Psoas muscle (tissue), 8 donors: ENCODE measurements around the gene CNTNAP2. TPM values are rescaled to one million over a fixed set of nuclear protein-coding genes. Genes with fewer than 3 reads are reported as not detected.

ENCODE experiments used
- ATAC-seq, 4 donors: fragments of 200-7000 bp; cut with Tn5 transposase; one replicate each; pipeline ENCODE4 v1.9.1; 2020; ENCODE audit warnings: moderate library complexity in 3 of 4, mild to moderate bottlenecking in 2 of 4
- DNase-seq, 2 donors: peaks; one replicate each; pipeline ENCODE4 v3.0.0-alpha.2; 2020
- H3K27ac ChIP-seq: fragments of 200-600 bp; one replicate; pipeline ENCODE4 v1.8.0; 2022
- H3K27me3 ChIP-seq, 3 donors: fragments of 200-600 bp in 1 of 3; one replicate each; pipeline versions ENCODE4 v1.6.1 to v1.8.0; 2013 to 2022; ENCODE audit warnings: low read length in 2 of 3, mild to moderate bottlenecking in 2 of 3, moderate library complexity in 1 of 3; ENCODE audit not compliant: insufficient read depth in 3 of 3
- H3K36me3 ChIP-seq, 2 donors: fragments of 200-600 bp in 1 of 2; one replicate each; pipeline versions ENCODE4 v1.6.1 to v1.8.0; 2013 to 2022; ENCODE audit warnings: low read depth in 1 of 2, mild to moderate bottlenecking in 1 of 2, moderate library complexity in 1 of 2; ENCODE audit not compliant: insufficient read depth in 1 of 2
- H3K4me1 ChIP-seq: fragments of 200-600 bp; one replicate; pipeline ENCODE4 v1.8.0; 2022
- H3K4me3 ChIP-seq: fragments of 200-600 bp; one replicate; pipeline ENCODE4 v1.8.0; 2022; ENCODE audit warnings: mild to moderate bottlenecking
- H3K9me3 ChIP-seq: fragments of 200-600 bp; one replicate; pipeline ENCODE4 v1.8.0; 2022
- WGBS, 3 donors: extraction: QIAGEN DNeasy Blood & Tissue Kit; methylation state at CpG; one replicate each; pipeline versions ENCODE4 v1.1.6 to v1.1.7; 2013; 5-methylcytosine and 5-hydroxymethylcytosine counted together
- intact Hi-C, 2 donors: fragments of 100-400 bp; cut with DNase I; formaldehyde crosslinking; loops; one replicate each; pipeline versions ENCODE4 v1.11.0 to v1.14.2; 2022
- polyA plus RNA-seq, 3 donors: library from polyadenylated mRNA; stranded (reverse); fragments of 200-250 nt; gene quantifications; one replicate each; pipeline ENCODE4 v1.2.3, GENCODE V29; 2013
- total RNA-seq, 4 donors: library from RNA; stranded (reverse); fragmentation: NEBNext Ultra II Directional in 2 of 4; extraction: Animal tissue kit (Norgen Biotek cat#: 25700) in 2 of 4; gene quantifications; one replicate each; pipeline versions ENCODE4 v1.2.1 to v1.2.4, GENCODE V29; 2021 to 2023
- TF ChIP-seq, protein P1 (sequence below): fragments of 200-600 bp; IDR thresholded peaks from one replicate; pipeline ENCODE4 v1.8.0; 2022; ENCODE audit warnings: antibody characterized with exemption
- donor health status: healthy with polysubstance abuse.
- donor health status: DM: no; HTN: no; CAD: no; lungs with moderate emphysema.
- donor health status: Bipolar disorder and iron deficiency.
- donor health status: healthy.
- donor health status: DM: yes; HTN: yes; CAD: no.
- donor health status: DM: no; HTN: no; CAD: no.
- donor health status: DM: no; HTN: no; CAD: no.
- donor health status: DM: yes; HTN: yes; CAD: no.

CNTNAP2 gene
- total and polyA plus RNA-seq, 7 donors: 0.01 to 0.13 TPM; not detected in 5

DNA sequence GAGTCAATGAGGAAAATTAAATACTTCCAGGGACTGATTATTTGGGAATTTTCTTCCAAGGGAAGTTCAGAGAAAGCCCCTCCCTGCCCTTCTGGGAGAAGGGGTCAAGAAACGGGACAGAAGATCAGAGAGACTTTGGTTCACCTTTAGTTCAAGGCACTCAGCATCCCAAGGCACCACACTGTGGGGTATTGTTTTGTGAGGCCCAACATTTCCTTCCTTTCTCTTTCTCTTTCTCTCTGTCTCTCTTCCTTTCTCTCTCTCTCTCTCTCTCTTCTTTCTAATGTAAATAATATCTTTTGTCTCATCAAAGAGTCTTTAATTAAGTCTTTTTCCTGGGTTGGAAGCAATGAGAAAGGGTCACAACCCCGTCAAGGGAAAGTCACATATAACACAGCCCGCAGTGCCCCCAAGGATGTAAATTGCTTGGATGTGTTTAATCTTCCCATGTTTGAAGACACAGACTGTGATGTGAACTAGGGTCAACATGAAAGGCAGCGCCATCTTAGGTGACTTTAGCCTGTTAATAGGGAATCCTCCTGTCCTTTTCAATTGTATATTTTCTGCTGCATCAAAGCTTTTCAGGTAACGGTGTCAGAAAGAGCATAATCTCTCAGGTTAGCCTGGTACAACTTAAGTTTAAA, 1490.7 kb downstream of the CNTNAP2 start:
- no peaks in the 10 kb centered on the region for H3K9me3 ChIP-seq
- TF ChIP-seq, protein P1, sequence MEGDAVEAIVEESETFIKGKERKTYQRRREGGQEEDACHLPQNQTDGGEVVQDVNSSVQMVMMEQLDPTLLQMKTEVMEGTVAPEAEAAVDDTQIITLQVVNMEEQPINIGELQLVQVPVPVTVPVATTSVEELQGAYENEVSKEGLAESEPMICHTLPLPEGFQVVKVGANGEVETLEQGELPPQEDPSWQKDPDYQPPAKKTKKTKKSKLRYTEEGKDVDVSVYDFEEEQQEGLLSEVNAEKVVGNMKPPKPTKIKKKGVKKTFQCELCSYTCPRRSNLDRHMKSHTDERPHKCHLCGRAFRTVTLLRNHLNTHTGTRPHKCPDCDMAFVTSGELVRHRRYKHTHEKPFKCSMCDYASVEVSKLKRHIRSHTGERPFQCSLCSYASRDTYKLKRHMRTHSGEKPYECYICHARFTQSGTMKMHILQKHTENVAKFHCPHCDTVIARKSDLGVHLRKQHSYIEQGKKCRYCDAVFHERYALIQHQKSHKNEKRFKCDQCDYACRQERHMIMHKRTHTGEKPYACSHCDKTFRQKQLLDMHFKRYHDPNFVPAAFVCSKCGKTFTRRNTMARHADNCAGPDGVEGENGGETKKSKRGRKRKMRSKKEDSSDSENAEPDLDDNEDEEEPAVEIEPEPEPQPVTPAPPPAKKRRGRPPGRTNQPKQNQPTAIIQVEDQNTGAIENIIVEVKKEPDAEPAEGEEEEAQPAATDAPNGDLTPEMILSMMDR: no peak
- no peak overlapping the region for H3K4me3 ChIP-seq
- WGBS, 3 donors: 42 to 55% (median 55%) methylated on average over 5 of the region's 5 CpGs
- no peaks in the 10 kb centered on the region for H3K27me3 ChIP-seq
- H3K27ac ChIP-seq: no peak overlapping the region
- intact Hi-C loops: no loop called here
- ATAC-seq (no peak), DNase-seq (no peak)
- H3K36me3 ChIP-seq: no peaks in the 10 kb centered on the region
- H3K4me1 ChIP-seq: no peaks in the 10 kb centered on the region

DNA sequence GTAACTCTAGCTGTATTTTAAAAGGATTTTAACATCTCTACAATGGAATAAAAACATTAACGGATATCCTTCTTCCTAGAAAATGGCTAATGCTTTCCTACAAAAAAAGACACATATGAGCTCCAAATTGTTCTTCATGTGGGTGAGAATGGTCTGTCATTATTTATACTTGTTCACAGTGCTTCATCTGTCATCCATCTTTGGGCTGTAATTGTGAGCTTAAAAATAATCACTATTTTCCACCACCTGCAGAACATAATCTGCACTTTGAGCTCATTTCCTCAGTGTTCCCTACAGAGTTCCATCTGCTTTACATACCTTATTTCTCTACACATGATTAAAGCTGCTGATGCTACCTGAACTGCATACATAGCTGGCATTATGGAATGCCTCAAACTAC, 1494.8 kb downstream of the CNTNAP2 start:
- 88 to 93% (median 88%) methylated on average over 1 of the region's 1 CpG for WGBS, 3 donors
- DNase-seq (no peak), ATAC-seq (no peak)
- no peak overlapping the region for H3K4me3 ChIP-seq
- intact Hi-C loops: no loop called here
- TF ChIP-seq, protein P1: no peak
- H3K36me3 ChIP-seq: no peaks in the 10 kb centered on the region
- no peaks in the 10 kb centered on the region for H3K9me3 ChIP-seq
- H3K27me3 ChIP-seq: no peaks in the 10 kb centered on the region
- H3K27ac ChIP-seq: no peak overlapping the region
- no peaks in the 10 kb centered on the region for H3K4me1 ChIP-seq

DNA sequence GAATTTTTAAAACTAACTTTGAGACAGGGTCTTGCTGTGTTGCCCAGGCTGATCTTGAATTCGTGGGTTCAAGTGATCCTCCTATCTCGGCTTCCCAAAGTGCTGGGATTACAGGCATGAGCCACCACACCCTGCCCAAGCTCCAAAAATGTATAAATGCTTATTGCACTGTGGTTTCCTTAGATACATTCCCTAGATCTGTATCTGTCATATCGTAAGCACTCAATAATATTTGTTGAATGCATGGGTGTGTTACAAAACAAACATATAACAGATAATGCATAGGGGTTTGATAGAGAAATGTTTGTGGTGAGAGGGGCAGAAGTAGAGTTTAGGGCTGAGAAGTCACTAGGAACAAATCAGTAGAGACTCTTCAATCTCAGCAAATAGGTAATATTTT, 1518.7 kb downstream of the CNTNAP2 start:
- Histone ChIP-seq H3K4me1 (no peaks in the 10 kb centered on the region), H3K4me3 (no peak overlapping the region), H3K36me3 (no peaks in the 10 kb centered on the region), H3K27me3 (no peaks in the 10 kb centered on the region), H3K9me3 (no peaks in the 10 kb centered on the region), H3K27ac (no peak overlapping the region)
- ATAC-seq: no peak
- WGBS, 3 donors: 68 to 79% (median 78%) methylated on average over 3 of the region's 3 CpGs
- no peak for DNase-seq
- intact Hi-C loops: no loop called here
- TF ChIP-seq, protein P1: no peak

DNA sequence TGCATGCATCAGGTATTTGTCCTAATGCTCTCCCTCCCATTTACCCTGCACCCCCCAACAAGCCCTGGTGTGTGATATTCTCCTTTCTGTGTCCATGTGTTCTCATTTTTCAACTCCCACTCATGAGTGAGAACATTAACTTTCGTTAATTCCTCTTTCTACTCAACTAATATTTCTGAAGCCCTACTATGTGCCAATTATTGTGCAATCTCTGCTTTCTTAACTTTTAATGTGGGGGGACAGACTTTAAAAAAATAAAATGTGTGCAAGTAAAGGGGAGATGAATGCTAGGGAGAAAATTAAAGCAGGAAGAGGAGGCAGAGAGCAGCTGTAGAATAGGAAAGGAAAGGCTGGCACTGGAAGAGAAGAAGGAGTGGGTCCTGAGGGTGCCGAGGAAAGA, 1520.0 kb downstream of the CNTNAP2 start:
- Histone ChIP-seq H3K27me3 (no peaks in the 10 kb centered on the region), H3K27ac (no peak overlapping the region), H3K9me3 (no peaks in the 10 kb centered on the region), H3K4me3 (no peak overlapping the region), H3K4me1 (no peaks in the 10 kb centered on the region), H3K36me3 (no peaks in the 10 kb centered on the region)
- intact Hi-C loops: no loop called here
- WGBS, 3 donors: 69 to 78% (median 76%) methylated on average over 2 of the region's 2 CpGs
- no peak for DNase-seq
- TF ChIP-seq, protein P1: no peak
- no peak for ATAC-seq

DNA sequence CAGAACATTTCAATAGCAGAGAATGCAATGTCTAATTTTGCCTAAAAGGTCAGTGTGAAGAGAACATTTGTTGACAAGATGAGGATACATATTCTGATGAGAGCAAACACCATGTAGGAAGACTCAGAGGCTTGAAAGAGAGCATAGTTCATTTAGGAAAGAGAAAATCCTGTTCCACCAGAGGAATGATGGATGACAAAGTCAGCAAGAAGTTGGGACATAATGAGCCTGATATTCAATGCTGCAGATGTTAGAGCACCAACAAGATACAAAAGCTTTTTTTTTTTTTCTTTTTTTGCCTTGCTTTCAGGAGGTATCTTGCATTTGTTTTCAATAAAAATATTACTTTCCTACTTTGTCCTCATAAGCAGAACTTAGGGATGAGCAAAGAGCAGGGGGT, 1522.0 kb downstream of the CNTNAP2 start:
- no peak overlapping the region for H3K4me3 ChIP-seq
- H3K4me1 ChIP-seq: no peaks in the 10 kb centered on the region
- H3K27ac ChIP-seq: no peak overlapping the region
- TF ChIP-seq, protein P1: no peak
- no peaks in the 10 kb centered on the region for H3K9me3 ChIP-seq
- intact Hi-C loops: no loop called here
- H3K27me3 ChIP-seq: no peaks in the 10 kb centered on the region
- DNase-seq: no peak
- no peak for ATAC-seq
- H3K36me3 ChIP-seq: no peaks in the 10 kb centered on the region
